SW480 (cell line): Measurements from ENCODE around the gene KCNK15.

Experiments used
- DNase-seq: peaks from one replicate; pipeline ENCODE4 v3.0.0-alpha.2; 2016; ENCODE audit warnings: low spot score

The KCNK15 gene

GRCh38 chr20:44788706-44789456 is 43.2 kb downstream of the KCNK15 start:
- DNase-seq, result no peak

- DNase-seq, result no peak
Measured at GRCh38 chr20:44790638-44791393, 45.2 kb downstream of the KCNK15 start.

- no peak for DNase-seq
Measured at GRCh38 chr20:44792796-44793195, 47.1 kb downstream of the KCNK15 start.

- no peak for DNase-seq
Measured at GRCh38 chr20:44795836-44796235, 50.2 kb downstream of the KCNK15 start.

GRCh38 chr20:44796311-44796710 is 50.6 kb downstream of the KCNK15 start:
- DNase-seq, result no peak

GRCh38 chr20:44796758-44797457 is 51.2 kb downstream of the KCNK15 start:
- DNase-seq, result no peak

GRCh38 chr20:44799691-44800090 is 54.0 kb downstream of the KCNK15 start:
- DNase-seq, result no peak

- DNase-seq, result no peak
Measured at GRCh38 chr20:44800391-44801046, 54.9 kb downstream of the KCNK15 start.
